ENCODE measurements around the gene MT1B.

The MT1B gene

DNA sequence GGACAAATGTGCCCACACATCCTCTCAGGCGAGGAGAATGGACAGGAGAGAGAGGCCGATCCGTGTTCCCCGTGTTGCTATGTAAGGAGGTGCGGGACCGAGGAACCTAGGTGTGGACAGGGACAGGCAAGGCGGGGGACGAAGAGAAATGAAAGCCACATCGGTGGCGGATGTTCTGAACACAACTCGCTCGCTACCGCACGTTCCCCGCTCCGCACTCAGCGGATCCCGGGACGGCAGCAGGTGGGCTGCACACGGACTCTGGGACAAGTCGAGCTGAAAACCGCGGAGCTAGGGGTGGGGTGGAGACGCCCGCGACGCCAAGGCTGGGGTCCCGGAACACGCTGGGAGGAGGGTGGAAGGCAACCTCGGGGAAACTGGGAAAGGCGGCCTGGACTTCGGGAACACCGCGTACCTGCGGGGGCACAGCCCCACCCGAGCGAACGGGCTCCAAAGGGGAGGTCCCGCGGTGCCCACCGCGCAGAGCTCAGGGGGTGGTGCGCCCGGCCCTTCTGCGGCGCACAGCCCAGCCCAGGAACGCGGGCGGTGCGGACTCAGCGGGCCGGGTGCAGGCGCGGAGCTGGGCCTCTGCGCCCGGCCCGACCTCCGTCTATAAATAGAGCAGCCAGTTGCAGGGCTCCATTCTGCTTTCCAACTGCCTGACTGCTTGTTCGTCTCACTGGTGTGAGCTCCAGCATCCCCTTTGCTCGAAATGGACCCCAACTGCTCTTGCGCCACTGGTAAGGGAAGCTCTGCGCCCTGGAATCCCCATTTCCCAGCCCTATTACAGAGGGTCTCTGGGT lies 26.3 kb upstream of the MT1B start, which contains the start of gene MT1E:
Gene MT1E, plus strand, starts transcription at position 642 of the 803 bp plus-strand sequence. Its CDS starts 71 bp downstream, at position 713.
- TF ChIP-seq CTCF (IDR thresholded peaks at IDR 0.05), result no peak

- TF ChIP-seq CTCF (IDR thresholded peaks at IDR 0.05), result no peak
Measured at GRCh38 chr16:56625943-56626654, 25.6 kb upstream of the MT1B start.

DNA sequence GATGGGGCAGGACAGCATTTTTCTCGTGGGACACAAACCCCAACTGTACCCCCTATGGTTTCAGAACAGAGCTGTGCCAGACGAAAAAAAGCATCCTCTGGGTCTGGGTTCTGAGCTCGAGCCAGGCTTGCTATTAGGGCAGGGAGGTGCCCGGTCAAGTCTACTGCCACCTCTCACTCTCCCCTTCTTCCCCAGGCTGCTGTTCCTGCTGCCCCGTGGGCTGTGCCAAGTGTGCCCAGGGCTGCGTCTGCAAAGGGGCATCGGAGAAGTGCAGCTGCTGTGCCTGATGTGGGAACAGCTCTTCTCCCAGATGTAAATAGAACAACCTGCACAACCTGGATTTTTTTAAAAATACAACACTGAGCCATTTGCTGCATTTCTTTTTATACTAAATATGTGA lies 25.0 kb upstream of the MT1B start:
- no peak for TF ChIP-seq CTCF (IDR thresholded peaks at IDR 0.05)

GRCh38 chr16:56628486-56629350 lies 23.0 kb upstream of the MT1B start:
- TF ChIP-seq CTCF (IDR thresholded peaks at IDR 0.05), result no peak

DNA sequence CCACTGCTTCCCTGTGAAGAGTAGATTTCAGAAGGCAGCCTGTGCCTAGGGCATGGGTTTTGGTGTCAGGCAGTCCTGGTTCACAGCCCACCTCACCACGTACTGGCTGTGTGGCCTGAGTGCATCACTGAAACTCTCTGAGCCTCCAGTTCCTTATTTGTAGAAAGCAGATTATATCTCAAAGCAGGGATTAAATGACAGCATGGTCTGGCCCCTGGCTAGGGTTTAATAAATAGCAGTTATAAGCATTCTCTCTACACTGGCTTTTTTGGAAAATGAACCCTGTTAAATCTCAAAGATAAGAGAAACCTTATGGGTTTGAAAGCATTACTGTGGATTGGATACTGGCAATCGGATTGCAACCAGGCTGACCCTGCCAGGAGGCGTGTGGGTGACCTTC lies 22.2 kb upstream of the MT1B start:
- TF ChIP-seq CTCF (IDR thresholded peaks at IDR 0.05), result no peak

DNA sequence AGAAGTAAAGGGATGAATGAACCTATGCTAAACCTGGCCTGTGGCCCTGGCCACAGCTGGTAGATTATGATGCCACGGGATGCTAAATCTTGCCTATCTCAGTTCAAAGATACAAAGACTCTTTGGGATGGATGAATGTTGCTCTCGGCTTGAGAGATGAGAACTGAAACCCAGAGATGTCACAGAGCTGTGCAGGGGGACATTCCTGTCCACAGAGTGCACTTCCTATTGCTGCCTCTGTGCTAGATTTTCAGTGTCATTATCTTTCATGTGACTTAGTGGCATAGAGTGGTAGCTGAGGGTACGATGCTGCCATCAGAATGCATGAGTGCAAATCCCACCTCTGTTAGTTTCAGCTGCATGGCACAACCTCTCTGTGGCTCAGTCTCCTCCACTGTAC lies 21.6 kb upstream of the MT1B start:
- no peak for TF ChIP-seq CTCF (IDR thresholded peaks at IDR 0.05)

- no peak for TF ChIP-seq CTCF (IDR thresholded peaks at IDR 0.05)
Measured at GRCh38 chr16:56631197-56631596, 20.5 kb upstream of the MT1B start.
